HG02943 (cell line): ENCODE data around the gene KCTD4.
"Not testable (repeated sequence)": the region's sequence is repeated elsewhere in the genome, so short reads cannot be mapped to it uniquely, and the experiment has no call there.

Experiments
- ATAC-seq: cut with Tn5 transposase; IDR thresholded peaks from one replicate; pipeline ENCODE4 v1.9.1; 2021; ENCODE audit warnings: mild to moderate bottlenecking, low read depth, moderate library complexity; ENCODE audit not compliant: unreplicated experiment

Gene KCTD4

DNA sequence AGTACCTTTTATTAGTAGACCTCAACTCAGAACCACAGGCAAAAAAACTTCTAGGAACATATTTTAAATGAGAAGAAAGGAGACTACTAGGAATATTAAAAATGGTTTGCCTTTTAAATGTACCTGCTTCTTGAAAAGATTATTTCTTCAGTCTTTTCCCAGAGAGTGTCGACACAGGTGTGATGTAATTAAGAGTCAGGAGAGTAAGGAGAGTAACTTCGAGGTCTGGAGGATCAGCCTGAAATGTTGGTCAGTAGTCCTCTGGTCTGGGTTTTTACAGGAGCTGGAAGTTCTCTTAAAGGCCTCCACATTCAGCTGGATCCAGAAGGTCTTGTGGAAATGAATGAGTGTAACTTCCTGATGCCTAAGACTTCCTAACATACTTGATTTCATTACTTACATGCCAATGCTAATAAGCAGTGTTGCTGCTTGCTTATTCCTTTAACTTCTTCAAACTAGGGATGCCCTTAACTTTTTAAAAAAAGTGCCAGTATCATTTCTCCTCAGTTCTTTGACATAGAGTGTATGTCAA, at the start of gene KCTD4:
Gene KCTD4 (minus strand): TSS at position 345 of the 532 bp plus-strand sequence. CDS start 6,478 bp downstream, outside the sequence.
- no peak for ATAC-seq

DNA sequence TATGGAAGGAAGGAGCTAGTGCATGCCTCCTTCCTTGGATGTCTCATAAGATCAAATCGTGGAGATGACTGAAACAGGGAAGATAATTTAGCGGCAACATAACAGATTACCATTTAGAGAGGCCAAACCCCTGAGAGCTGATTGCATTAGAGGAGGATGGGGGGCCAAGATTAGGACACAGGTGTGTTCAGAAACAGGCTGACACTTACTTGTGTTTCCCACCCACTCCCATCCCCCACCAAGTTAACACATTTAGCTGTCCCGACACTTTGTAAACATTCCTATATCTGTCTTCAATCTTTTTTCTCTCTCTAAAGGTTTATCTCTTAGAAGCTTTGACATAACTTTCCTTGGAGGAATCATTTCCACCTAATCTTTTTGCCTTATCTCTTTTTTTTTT, 48.8 kb upstream of the KCTD4 start:
- ATAC-seq = no peak

DNA sequence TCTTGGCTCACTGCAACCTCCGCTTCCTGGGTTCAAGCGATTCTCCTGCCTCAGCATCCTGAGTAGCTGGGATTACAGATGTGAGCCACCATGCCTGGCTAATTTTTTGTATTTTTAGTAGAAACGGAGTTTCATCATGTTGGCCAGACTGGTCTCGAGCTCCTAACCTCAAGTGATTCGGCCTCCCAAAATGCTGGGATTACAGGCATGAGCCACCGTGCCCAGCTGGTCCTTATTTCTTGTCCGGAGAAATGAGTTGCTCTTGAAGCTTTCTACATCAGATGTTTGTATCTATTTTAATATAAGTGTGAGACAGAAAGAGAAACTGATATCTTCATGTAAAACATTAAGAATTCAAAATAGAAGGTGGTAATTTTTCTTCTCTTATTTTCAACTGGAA, 43.9 kb upstream of the KCTD4 start:
- ATAC-seq = not testable (repeated sequence)

DNA sequence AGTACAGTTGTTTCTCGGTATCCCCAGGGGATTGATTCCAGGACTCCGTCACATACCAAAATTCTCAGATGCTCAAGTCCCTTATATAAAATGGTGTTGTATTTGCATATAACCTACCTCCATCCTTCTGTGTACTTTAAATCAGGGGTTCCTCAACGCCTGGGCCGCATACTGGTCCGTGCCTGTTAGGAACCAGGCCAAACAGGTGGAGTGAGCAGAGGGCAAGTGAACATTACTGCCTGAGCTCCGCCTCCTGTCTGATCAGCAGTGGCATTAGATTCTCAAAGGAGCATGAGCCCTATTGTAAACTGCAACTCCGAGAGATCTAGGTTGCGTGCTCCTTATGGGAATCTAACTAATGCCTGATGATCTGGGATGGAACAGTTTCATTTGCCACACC, 42.2 kb upstream of the KCTD4 start:
- ATAC-seq = no peak

DNA sequence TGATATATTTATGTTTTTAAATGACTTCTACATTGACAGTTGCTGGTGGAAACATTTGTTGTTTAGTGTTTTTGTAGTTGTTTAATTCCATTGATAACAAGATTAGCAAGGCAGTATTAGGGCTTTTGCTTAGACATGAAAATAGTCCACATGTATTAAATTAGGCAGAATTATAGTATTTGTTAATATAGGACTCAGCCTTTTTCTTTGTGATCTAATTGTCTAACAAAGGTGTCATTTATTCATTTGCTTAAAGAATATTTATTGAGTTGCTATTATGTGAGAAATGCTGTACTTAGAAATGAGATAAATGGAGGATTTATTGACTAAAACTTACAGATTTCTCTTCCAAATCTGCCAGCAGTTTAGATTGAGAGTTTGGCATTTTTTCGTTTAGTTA, 41.7 kb upstream of the KCTD4 start:
- no peak for ATAC-seq

DNA sequence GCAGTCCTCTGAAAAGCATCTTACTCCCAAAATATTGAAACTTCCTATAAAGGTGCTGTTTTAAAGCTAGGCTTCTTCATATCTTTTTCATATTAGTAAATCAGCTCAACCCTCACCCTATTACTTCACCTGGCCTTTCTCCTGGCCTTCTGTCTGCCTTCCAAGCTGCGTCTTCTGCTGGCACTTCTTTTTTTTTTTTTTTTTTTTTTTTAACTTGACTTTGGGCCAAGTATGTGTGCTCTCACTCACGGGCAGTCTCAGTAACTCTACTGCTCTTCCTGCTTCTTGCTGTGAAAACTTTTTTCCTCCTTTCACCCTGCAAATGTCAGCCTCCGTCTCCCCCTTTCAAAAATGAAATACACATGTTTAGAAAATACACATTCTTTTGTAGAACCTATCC, 41.2 kb upstream of the KCTD4 start:
- ATAC-seq = no peak

DNA sequence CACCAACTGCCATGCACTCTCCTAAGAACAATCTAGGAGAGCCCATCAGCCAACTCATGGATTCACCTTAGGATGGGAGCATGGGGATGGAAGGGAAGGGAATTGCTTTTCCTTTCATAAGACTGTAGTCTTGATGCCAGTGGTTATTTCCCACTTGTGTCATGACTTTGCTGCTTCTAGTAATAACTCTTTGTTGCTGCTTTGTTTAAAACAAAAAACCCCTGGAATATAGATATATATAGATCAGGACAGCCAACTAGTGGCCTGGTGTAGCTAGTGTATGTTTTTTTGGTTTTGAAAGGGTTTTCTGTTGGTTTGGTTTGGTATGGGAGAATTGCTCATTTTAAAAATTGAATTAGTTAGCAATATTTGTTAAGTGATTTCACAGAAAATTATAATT, 39.3 kb upstream of the KCTD4 start:
- no peak for ATAC-seq

DNA sequence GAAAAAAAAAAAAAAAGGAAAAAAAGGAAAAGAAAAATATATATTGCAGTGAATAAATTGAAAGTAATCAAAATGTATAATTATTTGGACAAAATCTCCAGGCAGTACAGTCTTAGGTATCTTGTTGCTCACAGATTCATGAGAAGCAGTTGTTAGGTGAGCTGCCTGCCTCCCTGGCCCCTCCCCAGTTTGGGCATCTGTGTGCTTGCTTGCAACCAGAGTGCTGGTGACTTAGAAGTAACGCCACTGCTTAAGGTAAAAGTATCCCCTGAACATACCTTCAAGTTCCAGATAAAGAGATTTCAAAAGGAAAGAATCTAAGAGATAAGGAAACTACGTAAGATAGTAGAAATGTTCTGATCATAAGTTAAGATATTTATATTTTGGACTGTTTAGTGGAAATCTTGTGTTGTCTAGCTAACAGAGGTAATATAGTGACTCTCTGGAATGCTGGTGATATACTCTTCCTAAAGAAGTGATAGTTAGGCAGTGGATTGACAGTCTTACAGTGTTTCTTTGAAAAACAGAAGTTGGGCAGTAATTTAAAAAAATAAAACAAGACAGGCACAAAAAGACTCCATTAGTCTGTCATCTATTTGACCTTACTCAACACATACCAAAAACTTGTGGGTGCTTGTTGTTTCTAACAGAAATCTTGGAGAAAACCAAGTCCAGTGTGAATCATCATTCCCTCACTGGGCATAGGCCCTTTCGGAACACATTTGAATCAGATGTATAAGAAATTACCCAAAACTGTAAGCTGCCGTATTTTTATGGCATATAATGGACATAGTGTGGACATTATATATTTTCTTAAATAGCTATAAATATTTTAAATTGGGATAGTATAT, 38.3 kb upstream of the KCTD4 start:
- no peak for ATAC-seq

DNA sequence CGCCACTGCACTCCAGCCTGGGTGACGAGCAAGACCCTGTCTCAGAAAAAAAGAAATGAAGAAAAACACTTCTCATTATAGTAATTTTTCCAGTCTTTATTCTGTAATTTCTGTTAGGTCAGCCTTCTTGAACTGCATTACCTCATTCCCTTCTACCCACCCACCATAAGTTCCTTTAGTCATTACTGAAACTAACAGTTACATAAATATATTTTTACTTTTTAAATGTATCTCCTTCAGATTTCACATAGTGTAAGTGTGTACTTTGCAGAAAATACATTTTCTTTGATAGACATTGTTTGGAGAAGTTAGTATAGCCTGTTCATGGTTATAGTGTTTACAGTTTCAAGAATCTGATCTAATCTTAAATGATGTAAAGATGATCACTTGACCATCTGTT, 31.7 kb upstream of the KCTD4 start:
- ATAC-seq = no peak

DNA sequence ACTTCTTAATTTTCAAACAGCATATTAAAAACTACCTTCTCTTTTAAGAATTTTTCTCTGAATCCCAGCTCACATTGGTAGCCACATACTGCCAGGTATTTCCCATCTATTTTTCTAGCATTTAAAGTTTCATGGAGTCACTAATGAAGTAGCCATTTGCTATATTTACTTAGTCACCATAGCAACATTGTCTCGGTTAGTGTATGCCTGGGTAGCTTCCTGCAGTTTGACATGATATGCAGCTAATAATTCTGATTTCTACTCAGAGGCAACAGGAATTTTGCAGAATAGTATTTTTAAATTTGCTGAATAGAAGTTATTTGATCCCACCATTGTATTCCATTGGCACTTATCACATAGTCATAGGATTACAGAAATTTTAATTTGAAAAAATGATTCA, 30.9 kb upstream of the KCTD4 start:
- no peak for ATAC-seq

DNA sequence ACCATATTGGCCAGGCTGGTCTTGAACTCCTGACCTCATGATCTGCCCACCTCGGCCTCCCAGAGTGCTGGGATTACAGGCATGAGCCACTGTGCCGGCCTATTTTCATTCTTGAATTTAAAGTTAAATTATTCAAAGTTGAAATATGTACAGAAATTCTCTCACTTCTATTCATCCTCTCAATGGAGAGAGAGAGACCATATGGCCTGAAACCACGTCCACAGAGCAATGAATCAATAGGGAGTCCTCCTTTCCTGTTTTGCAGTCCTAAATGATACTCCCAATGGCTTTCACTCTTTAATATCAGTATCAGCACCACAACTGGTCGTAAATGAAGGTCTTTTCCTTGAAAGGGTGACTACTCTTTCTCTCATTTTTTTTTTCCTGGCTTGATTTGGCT, 30.5 kb upstream of the KCTD4 start:
- ATAC-seq = no peak

DNA sequence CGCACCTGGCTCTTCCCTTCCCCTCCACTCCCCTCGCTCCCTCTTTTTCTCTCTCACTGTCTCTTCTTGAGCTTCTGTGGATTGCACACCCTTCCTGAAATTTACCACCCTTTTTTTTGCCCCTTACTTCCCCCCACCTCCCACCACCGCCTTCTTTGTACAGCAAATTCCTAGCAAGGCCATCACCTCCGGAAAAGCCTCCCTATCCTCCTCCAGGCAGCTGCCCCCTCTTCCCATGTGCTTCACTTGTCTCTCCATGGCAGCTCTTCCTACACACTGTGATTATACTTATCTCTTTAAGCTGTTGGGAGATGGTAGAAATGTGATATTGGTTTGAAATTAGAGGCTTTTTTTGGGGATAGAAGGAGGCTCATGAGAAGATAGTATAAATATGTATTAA, 28.3 kb upstream of the KCTD4 start:
- no peak for ATAC-seq

DNA sequence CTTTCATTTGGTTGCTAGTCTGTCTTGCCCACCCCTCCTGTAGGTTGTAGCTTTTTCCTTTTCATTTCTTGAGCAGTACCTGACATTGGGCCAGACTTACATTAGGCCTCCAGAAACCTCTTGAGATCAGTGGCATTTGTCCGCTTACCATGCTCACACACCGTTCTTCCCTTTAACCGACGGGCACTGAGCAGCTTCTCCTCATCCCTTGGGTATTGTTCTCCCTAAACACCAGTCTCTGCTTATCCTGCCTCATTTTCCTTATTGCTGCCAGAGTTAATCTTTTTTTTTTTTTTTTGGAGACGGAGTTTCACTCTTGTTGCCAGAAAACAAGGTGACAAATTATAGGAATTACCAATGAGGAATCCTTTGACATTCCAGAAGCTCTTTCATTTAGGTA, 27.2 kb upstream of the KCTD4 start:
- no peak for ATAC-seq

DNA sequence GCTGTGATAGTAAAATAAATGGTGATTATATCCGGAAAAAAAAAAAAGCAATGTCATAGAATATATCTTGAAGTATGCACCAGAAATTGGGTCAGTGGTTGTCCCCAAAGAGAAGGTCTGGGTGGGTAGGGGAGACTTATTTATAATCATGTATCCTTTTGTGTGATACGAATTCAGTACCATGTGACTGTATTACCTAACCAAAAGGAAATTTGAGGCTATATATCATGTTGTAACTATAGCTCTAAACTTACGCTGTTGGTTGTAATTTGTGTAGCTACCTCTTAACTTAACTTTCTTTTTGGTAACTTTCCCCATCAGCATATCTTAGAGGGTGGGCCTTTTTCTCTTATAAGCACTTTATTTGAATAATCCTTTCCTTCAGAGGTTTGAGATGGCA, 25.2 kb upstream of the KCTD4 start:
- ATAC-seq = no peak

DNA sequence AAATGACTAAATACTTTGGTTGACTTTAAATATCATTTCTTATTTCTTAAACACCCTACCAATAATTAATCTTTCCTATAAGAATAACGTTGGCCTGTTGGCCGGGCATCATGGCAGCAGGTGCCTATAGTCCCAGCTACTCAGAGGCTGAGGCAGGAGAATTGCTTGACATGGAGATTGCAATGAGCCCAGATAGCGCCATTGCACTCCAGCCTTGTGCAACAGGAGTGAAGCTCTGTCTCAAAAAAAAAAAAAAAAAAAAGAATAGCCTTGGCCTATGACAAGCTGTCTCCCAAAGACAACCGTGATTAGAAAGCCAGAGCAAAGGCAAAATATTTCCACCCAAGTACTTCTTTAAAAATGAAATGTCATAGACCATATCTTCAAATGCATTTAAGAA, 24.5 kb upstream of the KCTD4 start:
- no peak for ATAC-seq

DNA sequence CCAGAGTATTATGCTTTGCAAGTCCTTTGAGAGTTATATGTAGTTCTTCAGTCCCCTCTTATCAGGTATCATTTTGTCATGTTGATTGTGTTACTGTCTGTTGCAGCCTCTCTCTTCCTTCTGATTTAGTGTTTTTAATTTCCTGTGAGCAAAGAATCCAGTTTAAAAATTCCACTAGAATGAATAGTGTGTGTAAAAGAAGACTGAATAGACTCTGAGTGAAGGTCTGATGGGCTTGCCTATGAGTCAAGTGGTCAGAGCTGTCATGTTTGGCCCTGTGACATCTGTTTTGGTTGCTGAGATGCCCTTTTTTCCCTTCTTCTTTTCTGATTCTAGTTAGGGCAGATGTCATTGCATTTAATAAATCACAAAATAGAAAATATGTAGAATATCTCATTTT, 23.3 kb upstream of the KCTD4 start:
- no peak for ATAC-seq

DNA sequence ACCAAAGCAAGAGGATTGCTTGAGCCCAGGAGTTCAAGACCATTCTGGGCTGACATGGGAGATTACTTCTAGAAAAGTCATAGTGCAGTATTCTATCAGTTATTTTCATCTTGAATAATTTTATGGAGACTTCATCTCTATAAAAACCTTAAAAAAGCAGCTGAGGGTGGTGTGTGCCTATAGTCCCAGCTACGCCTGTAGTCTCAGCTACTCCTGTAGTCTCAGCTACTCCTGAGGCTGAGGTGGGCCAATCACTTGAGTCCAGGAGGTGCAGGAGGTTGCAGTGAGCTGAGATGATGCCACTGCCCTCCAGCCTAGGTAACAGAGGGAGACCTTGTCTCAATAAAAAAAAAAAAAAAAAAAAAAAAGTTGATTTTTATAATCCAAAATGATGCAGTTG, 22.1 kb upstream of the KCTD4 start:
- ATAC-seq = no peak

DNA sequence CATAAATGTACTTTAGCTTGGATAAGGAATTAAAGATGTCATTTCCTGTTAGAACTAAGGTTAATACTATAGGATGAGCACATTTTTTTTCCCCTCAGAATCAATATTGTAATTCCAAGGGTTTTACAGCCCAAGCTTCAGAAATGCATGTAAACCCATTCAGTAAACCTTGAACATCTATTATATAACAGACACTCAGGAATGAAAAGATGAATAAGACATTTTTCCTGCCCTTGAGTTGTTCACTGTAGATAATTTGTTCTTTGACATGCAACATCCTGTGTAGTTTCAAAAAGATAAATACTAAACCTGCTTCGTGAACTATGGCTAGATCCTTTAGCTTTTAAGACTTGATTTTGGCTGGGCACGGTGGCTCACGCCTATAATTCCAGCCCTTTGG, 21.7 kb upstream of the KCTD4 start:
- ATAC-seq = no peak

DNA sequence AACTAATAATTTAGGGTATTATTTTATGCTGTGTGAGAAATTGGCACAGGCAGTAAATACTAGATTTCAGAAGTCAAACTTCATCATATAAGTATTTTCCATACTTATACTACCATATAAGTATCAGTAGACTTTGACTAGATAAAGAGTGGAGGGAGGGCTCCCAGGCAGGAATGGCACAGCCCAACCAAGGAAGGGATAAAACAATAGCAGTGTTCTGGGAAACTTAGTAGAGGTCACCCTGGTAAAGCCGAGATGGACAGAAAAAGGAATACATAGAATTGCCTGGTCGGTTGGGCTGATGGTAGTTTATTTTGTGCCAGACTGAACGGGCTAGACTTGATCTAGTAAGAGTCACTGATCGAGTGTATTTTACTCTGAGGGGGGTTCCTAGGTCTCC, 19.6 kb upstream of the KCTD4 start:
- ATAC-seq = no peak

DNA sequence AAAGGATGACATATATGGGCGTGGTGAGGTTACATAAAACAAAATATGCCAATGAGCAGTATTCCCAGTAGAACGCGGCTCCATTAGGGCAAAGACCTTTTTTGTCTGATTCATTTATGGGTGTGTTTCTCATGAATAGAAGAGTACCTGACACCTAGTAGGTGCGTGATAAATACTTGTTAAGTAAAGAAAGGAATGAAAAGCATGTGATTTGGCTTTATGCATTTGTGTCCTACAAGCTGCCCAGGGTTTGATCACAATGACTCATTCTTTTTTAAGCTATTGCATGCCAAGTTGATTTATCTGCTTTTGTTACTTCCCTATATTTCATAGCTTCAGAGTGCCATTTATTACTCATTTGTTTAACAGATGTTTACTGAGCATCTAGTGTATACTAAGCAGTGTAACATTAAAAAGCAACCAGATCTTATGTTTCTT, 19.1 kb upstream of the KCTD4 start:
- no peak for ATAC-seq

DNA sequence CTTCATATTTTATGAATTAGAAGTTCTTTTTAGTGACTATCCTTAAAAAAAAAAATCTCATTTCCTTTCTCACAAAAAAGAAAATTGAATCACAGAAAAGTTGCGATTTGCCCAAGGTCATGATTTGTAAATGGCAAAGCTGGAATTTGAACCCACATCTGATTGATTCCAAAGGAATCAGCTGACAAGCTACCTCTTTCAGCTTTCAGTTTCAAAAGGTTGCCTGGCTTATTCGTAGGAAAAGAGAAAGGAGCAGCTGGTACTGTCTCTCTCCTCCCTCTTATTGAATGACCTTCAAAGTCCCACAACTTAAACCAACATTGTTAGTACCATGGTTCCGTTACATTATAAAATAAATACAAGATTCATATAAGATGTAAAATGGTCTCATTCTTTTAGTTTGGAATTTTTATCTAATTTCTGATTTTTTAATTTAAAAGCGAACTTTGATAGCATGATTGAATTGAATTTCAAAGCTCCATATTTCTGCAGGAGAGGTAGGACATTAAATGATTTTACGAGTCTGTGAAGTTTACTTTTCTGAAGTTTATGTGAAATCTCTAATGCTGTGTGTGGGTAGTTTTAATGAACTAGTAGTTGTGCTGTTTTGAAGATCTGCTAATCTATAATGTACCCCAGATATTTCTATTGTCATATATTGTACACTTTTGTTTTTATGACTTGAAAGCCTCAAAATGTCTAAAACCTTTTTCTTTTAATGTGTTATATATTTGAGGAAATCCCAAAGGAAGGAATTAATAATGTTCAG, 18.5 kb upstream of the KCTD4 start:
- no peak for ATAC-seq

DNA sequence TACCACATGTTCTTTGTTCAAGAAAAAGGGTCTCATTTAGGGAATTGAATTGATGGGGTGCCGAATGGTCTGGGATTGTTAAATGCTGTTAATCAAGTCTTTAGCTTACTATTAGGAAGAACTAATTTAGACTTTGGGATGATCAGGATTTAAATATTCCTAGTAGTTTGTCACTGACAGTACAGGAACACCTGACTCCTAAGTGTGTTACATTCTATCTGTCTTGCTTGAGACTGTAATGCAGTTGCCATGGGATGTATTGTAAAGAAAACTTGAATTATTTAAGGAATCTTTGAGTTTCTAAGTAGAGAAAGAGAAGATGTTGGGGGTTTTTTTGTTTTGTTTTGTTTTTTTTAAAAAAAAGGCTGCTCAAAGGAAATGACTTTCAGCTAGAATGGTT, 17.8 kb upstream of the KCTD4 start:
- no peak for ATAC-seq
